Stimulated activated CD4-positive, alpha-beta T cell treated with anti-CD3 and anti-CD28 coated beads, Interleukin-12 subunit alpha, Interleukin-12 subunit beta, amount 100 ng/mL, for 48 hours (primary cell): ENCODE results near the gene FOLR1.
A peak's percentile ranks its signal among the peaks of the same experiment; 100 is the strongest.

Source experiments
- DNase-seq, 3 donors: peaks; one replicate each; pipeline ENCODE4 v3.0.0-alpha.2; 2020; ENCODE audit warnings: low read depth in 2 of 3, low spot score in 1 of 3

FOLR1 gene

DNA sequence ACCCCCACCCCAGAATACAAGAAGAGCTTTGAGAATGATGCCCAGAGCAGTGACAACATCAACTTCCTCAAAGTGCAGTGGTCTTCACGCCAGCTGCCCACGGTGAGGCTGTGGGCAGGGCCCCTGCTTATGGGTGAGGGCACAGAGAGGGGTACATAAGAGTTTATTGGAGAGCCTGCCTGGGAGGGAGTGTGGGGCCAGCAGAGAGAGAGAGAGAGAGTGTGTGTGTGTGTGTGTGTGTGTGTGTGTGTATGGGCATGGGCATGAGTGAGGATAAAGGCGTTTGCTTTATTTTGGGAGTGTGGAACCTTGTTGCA is 42.5 kb downstream of the FOLR1 start:
- DNase-seq = no peak

DNA sequence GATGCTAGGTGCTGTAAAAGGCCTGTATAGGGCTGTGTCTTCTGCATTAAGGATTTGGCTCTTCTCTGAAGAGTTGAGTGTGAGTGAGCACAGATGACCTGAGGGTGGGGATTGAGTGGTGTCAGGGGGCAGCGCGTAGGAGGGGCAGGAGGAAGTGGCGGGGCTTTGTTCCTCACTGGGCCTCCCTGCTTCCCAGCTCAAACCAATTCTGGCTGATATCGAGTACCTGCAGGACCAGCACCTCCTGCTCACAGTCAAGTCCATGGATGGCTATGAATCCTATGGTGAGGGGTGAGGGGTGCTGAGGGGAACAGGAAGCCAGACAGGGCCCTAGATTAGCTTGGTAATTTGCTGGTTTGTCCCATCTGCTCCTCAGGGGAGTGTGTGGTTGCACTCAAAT is 43.0 kb downstream of the FOLR1 start:
- DNase-seq = no peak

DNA sequence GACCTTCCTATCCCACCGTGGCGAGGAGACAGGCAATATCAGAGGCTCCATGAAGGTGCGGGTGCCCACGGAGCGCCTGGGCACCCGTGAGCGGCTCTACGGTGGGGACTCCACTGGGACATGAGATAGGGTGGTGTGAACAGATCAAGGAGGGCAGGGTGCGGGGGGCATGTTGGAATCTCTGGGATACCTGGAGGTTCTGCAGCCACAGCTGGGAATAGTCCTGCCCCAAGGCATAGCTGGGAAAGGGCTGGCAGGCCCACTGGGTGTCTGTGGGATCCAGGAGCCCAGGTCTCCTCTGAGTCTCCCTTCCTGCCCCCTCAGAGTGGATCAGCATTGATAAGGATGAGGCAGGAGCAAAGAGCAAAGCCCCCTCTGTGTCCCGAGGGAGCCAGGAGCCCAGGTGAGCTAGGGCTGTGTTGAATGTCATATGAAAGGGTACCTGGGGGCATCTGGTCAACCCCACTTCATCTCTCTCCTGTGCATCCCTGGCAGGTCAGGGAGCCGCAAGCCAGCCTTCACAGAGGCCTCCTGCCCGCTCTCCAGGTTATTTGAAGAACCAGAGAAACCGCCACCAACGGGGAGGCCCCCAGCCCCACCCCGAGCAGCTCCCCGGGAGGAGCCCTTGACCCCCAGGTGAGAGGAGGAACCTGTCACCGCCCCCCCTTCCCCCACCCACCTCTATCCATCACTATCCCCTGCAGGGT is 43.6 kb downstream of the FOLR1 start:
- DNase-seq = no peak

DNA sequence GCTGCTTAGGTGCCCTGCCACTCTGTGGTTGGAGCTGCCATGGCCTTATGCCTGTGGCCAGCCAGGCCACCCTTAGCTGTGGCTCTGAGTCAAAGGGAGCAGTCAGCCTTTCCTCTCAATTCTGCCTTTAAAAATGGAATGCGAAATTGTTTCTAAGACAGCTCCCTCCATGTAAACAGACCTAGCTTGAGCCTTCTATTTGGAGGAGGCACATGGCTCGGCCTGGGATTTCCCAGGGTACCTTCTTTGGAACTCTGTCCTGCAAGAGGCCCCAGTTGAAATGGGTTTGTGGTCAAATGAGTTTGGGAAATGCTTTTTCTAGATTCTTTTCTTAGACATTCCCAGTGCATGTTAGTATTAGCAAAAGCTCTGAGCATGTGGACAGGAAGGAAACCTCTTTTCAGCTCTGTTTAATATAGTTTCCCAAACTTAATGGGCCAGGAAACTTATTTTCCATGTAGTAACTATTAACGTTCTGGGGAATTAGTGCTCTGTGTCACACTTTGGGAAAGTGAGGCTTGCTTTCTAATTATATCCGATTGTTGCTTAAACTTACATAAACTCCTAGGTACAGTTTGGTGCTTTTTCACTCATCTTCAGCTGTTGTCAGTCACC is 44.2 kb downstream of the FOLR1 start:
- DNase-seq = no peak

DNA sequence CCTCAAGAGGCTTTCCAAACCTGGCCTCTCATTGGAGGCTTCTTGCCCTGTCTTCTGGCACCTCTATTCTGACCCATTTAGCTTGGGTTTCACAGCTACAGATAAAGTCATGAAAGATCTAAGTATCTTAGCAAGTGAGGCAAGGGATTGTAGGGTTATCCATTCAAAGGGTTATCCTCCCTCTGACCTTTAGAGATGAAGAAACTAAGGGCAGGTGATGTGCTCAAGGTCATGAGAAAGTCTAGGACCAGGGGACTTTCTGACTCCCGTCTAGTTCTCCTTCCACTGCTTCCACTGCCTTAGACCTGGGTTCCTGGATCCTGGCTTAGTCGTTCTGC is 44.8 kb downstream of the FOLR1 start:
- DNase-seq = no peak

DNA sequence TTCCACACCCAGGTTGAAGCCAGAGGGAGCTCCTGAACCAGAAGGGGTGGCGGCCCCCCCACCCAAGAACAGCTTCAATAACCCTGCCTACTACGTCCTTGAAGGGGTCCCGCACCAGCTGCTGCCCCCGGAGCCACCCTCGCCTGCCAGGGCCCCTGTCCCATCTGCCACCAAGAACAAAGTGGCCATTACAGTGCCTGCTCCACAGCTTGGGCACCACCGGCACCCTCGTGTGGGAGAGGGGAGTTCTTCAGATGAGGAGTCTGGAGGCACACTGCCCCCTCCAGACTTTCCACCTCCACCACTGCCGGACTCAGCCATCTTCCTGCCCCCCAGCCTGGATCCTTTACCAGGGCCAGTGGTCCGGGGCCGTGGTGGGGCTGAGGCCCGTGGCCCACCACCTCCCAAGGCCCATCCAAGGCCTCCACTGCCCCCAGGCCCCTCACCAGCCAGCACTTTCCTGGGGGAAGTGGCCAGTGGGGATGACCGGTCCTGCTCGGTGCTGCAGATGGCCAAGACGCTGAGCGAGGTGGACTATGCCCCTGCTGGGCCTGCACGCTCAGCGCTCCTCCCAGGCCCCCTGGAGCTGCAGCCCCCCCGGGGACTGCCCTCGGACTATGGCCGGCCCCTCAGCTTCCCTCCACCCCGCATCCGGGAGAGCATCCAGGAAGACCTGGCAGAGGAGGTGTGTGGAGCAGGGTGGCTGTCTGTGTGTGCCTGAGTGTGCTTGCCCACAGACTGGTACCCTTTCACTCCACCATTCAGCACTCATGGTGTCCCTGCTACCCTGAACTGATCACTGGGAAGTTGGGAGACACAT is 45.4 kb downstream of the FOLR1 start:
- DNase-seq = no peak

DNA sequence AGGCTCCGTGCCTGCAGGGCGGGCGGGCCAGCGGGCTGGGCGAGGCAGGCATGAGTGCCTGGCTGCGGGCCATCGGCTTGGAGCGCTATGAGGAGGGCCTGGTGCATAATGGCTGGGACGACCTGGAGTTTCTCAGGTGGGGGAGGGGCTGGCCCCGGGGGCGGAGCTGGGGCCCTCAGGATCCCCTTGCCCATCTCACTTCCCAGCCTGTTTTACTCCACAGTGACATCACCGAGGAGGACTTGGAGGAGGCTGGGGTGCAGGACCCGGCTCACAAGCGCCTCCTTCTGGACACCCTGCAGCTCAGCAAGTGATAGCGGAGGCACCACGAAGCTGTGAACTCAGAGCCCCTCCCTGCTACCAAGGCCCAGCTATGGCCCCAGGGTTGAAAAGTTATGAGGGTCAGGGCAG is 46.1 kb downstream of the FOLR1 start:
- peak in 1 of 3 donors; percentile 50 for DNase-seq

DNA sequence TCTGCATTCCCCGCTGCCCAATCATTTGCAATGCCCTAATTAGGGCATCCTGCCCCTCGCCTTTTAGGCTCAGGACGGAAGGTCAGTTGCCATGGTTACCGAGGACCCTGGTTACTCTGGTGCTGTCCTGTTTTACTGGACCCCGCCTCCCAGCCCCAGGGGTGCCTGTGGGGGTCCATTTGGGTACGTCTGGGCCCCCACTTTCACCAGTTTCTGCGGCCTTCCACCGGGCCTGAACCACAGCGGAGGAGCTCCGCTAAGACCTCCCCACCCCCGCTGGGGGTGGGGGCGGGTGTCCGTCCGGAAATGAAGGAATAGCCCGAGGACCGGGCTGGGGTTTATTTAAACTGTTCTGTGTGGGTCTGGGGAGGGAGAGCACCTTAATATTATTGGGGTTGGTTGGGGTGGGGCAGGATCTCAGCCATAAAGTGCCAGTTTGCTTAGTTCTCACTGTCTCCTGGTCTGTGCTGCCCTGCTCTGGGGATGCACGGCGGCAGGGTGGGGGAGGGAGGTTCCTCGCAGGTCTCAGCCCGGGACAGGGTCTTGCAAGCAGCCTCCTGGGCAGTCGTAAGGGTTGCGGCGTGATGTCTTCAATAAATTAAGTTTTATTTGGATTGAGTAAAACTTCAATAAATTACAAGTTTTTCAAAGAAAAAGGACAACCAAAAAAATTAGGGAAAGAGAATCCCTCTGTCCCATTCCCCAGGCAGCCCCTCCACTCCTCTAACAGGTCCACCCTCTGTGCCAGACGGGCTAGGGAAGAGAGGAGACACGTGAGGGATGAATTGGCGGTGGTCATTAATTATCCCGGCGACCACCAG is 46.8 kb downstream of the FOLR1 start:
- DNase-seq = no peak

DNA sequence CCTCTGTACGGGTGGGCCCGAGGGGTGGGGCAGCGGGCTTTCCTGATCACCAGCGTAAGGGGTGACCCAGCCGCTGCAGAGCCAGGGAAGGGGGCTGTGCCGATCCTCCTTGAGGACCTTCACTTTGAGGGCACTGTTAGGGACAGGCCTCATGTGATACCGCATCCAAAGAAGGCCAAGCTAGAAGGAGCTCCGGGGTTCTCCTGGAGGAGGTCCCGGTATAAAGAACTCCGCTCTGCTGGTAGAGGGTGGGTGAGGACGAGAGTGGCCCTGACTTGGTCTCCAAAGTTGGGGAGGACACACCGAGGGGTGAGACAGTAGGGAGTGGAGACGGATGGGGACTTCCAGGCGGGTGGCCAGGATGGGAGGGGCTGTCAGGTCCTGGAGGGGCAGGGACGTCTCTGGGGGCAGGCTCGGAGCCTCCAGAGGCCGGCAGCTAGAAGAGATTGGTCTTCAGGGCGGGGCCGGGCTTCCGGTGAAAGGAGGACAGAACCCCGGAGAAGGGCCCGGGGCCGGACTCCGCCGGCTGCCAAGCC is 47.4 kb downstream of the FOLR1 start:
- DNase-seq = no peak

DNA sequence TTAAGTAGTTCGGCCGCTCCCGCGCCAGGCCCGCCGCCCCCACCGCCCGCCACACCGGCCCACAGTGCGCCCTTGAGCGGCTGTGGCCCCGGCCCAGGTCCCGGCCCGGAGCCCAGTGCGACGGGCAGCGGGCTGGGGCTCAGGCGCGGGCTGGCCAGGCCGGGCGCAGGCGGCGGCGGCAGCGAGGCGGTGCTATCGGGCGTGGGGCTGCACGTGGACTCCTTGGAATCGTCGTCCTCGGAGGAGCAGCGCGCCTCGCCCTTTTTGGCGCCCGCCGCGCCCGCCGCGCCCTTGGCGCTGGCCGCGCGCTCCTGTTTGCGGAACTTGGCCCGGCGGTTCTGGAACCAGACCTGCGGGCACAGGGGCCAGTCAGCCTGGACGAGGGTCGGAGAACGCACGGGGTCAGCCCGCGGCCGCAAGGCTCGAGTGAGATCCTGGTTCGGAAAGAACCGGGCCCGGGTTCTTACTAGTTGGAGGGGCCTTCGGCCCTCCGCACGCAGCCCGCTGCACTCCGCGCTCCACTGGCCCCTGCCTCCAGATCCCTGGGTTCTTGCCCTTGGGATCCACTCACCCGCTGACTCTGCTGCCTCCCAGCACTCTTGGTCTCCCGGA is 48.0 kb downstream of the FOLR1 start:
- no peak for DNase-seq

DNA sequence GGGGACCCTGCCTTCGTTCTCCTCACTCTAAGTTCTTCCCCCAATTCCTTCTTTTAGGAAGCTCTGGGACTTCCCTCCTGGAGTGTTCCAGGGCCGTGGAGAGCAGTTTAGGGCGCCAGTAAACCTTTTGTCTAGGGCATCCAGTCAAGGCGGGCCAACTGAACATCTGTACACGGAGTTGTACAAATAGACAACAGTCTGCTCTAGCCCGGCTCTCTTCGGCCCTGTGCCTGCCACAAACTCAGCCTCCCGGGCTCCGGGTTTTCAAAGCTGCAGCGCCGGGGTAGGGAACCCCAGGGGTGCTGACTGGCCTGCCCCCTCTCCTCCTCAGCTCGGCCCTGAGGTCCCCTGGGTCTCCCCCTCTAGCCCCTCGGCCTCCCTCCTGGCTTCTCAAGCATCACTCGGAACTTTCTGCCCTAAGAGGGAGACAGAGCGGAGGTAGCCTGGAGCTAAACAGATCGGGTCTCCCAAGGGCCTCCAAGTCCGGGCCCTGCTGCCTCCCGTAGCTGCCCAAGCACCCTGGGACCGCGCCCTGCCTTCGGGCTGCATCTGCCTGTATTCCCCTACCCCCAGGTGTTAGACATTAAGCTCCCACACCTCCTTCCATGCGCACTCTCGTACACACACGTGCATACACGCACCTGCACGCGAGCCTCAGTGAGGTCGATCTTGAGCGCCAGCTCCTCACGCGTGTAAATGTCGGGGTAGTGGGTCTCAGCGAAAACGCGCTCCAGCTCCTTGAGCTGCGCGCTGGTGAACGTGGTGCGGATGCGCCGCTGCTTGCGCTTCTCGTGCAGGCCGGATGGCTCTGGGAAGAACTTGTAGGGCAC is 48.7 kb downstream of the FOLR1 start:
- DNase-seq = no peak

DNA sequence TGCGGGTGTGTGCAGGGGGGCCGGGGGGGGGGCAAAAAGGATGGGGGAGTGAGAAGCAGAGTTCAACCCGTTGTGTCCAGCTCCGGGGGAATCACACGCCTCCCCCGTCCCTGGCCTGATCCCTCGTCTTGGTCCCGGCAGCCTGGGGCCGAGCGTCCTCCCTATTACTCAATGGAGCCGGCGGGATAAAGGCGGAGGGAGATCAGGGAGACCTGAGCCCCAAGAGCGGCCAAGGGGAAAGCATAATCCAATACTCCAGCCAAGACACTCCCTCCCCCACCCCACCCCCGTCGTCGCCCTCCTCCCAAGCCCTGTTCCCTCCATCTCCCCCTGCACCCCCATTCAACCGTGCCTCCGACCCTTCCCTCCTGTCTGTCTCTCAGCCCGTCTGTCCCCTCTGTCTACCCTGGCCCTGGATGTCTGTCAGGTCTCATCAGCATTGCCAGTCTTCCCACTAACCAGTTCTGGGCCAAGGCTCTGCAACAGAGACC is 49.4 kb downstream of the FOLR1 start:
- no peak for DNase-seq

DNA sequence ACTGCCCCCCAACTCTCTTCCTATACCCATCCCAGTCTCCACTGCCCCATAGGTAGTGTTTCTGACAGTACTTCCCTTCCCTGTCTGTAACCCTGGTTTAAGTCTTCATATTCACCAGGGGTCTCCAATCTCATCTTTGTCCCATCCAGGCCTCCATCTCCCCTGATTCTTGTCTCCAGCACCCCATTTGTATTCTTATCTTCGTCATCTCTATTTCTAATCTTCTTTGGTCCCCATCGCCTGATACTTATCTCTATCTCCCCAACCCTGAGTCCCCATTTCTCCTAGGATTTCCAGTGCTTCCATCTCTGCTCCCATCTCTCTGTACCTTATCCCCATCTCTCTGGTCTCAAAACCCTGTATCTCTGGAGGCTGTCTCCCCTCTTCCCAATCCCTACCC is 50.2 kb downstream of the FOLR1 start:
- DNase-seq = no peak

DNA sequence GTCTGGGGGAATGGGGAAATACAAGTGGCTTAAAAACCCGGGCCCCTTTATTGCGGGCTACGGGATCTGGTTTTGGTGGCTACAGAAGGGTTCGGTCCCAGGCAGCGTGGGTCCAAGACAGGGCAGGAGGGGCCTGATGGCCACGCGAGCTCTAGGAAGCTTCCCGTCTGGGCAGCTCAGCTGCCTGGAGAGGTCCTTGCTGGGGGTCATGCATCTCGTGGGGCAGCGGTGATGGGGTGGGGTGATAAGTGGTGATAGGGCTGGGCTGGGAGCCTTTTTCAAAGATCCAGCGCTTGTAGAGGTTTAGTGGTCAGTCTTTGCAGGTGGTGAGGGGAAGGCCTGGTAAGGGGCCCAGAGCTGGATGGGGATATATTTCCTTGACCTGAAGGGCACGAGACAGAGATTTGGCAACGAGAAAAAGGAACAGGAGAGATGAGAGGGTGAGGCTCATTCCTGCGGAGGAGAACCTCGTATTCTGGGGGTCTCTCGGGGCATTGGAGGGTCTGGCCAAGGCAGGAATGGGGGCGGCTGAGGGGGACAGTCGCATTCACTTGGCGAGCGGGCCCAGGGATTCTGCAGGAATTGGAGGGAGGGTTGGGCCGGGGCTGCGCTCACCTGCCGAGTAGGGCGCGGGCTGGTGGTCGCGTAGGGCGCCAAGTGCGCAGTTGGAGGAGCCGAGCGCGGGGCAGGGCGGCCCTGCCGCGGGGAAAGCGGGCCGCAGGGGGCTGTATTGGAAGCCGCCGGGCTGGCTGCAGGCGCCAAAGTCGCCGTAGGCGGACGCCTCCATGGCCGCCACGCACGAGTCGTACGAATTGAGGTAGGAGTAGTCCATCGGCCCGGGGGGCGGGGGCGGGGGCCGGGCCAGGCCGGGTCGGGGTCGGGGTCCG is 51.5 kb downstream of the FOLR1 start:
- DNase-seq = no peak

DNA sequence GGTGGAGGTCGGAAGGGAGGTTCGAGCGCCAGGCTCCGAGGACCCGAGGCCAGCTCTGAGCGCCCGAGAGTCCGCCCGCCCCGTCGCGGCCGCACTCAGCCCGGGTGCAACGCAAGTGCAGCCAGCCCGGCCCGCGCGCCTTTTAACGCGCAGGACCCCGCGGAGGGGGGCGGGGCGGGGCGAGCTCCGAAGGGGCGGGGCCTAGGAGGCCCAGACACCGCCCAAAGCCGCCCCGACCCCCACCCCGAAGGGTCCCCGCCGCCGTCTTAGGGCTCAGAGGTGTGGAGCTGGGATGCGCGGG is 52.1 kb downstream of the FOLR1 start, which contains the start of gene PHOX2A:
PHOX2A (minus strand) TSS at position 117 of the 301 bp plus-strand sequence. CDS start 172 bp downstream, outside the sequence.
- no peak for DNase-seq

DNA sequence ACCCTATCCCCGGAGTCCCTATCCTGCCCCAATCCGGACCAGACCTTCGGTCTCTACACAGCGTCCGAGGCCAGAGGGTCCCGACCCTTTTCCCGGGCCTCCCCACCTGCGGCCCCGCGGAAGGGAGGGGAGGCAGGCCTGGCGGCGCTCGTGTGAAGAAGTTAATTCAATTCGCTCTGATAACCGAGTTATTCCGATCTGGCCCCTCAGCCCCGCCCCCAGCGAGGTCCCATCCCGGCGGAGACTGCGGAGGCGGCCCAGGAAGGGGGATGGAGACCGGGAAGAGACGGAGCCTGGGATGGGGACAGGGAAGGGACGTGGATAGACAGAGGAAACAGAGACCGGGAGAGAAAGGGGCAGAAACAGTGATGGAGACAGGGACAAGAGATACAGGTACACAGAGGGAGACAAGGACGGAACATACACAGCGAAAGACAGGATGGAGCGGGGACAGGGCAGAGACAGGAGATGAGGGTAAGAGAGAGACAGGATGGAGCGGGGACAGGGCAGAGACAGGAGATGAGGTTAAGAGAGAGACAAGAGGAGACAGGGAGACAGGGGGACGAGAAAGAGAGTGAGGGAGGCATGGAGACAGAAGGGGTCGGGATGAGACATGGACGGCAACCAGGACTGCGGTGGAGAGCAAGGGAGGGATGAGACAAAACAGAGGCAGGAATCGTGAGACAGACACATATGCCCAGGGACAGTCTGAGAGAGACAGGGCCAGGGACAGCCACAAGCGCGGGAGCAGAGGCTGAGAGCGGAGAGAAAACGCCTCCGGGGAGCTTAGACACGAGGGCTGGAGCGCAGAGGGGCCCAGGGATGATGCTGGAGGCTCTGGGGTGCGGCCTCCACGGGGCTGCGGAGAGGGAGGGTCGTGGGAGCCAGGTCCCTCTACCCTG is 52.7 kb downstream of the FOLR1 start:
- DNase-seq = no peak

DNA sequence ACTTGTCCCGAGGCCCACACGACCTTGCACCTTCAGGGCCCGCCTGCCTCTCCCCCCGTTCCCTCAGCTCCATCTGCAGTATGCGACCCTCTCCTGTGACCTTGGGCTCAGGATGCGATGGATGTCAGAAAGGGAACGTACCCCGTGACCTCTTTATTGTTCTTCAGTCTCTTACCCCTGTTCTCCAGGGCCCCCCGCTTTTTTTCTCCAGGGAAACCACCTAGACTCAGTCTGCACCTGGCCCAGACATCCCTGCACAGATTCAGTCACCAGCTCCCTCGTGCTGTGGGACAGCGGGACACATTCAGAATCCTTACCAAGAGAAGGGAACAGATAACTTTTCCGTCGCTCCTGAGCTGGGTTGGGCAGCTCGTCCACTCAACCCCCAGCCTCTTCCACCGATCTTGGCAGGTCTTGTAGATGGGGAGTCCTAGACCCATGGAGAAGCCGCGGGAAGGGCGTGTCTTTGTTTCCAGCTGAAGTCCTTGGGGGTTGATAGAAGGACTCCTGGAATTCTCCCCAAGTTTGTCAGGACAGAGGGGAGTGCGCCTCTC is 53.4 kb downstream of the FOLR1 start:
- DNase-seq = no peak
